OCI-LY1 (cell line): ENCODE measurements around the gene PICK1.

ENCODE experiments used
- EZH2 ChIP-seq: fragments of 200-600 bp; sonication (generic), shearing (Covaris generic); IDR thresholded peaks from 2 replicates; pipeline ENCODE4 v1.8.0; 2017; ENCODE audit warnings: borderline replicate concordance, mixed run types, mild to moderate bottlenecking, antibody characterized with exemption, low read length, moderate library complexity, mixed read lengths
- TF ChIP-seq, protein P1 (sequence below): fragments of 200-600 bp; sonication (generic), shearing (Covaris generic); IDR thresholded peaks from 2 replicates; pipeline ENCODE4 v1.5.1; 2017; ENCODE audit warnings: mild to moderate bottlenecking, antibody characterized with exemption, low read length, moderate library complexity, mixed read lengths

GRCh38 chr22:38034278-38034882 is 22.8 kb upstream of the PICK1 start:
- TF ChIP-seq, protein P1, sequence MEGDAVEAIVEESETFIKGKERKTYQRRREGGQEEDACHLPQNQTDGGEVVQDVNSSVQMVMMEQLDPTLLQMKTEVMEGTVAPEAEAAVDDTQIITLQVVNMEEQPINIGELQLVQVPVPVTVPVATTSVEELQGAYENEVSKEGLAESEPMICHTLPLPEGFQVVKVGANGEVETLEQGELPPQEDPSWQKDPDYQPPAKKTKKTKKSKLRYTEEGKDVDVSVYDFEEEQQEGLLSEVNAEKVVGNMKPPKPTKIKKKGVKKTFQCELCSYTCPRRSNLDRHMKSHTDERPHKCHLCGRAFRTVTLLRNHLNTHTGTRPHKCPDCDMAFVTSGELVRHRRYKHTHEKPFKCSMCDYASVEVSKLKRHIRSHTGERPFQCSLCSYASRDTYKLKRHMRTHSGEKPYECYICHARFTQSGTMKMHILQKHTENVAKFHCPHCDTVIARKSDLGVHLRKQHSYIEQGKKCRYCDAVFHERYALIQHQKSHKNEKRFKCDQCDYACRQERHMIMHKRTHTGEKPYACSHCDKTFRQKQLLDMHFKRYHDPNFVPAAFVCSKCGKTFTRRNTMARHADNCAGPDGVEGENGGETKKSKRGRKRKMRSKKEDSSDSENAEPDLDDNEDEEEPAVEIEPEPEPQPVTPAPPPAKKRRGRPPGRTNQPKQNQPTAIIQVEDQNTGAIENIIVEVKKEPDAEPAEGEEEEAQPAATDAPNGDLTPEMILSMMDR: no peak
- no peak for TF ChIP-seq EZH2
